Right renal pelvis (tissue), 4 donors: ENCODE measurements around the gene ANKRD33. TPM values are rescaled to one million over a fixed set of nuclear protein-coding genes. Genes with fewer than 3 reads are reported as not detected.
"Not testable (repeated sequence)": the region's sequence is repeated elsewhere in the genome, so short reads cannot be mapped to it uniquely, and the experiment has no call there.

Experiments used
- DNase-seq, 4 donors: peaks; one replicate each; pipeline ENCODE4 v3.0.0-alpha.2; 2013; ENCODE audit warnings: low read depth in 4 of 4, low spot score in 3 of 4, missing footprints in 1 of 4
- polyA plus RNA-seq, 4 donors: library from polyadenylated mRNA; unstranded; fragments of 120-200 nt; gene quantifications; one replicate each; pipeline ENCODE4 v1.2.1, GENCODE V29; 2013; ENCODE audit not compliant: insufficient read length in 4 of 4

ANKRD33 gene
- polyA plus RNA-seq, 4 donors, result 0.15 to 0.35 (median 0.27) TPM

DNA sequence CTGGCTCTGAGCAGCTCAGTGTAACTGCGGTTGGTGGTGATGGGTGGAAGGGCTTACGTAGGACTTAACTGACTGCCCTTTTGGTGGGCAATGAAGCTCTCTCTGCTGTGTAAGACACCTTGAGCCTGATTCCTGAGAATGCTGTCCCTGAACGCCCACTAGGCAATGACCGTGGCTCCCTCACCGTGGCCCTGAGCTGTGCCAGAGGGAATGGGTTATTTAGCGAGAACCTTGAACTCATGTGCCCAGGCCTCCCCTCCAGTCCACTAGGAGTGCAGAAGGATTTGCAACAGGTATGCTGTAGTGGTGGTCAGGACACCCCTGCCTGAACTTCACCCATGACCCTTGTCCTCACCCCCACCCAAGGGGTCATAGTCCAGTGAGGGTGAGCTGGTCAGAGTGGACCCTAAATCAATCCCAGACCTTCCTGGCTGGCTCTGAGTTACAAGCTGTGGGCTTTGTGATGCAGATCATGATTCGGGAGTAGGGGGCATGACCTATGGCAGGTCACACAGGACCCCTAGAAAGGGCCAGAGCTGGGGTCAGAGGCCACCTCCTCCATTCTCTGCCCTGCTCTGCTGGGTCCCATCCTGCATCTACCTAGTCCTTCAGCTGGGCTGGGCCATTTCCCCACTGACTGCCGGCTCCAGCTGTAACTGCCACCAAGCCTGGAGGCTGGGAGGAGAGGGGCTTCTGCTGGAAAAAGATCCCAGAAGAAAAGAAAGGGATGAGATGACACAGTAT is 14.5 kb upstream of the ANKRD33 start:
- DNase-seq, result no peak

GRCh38 chr12:51874000-51874399 is 13.9 kb upstream of the ANKRD33 start:
- DNase-seq, result no peak

DNA sequence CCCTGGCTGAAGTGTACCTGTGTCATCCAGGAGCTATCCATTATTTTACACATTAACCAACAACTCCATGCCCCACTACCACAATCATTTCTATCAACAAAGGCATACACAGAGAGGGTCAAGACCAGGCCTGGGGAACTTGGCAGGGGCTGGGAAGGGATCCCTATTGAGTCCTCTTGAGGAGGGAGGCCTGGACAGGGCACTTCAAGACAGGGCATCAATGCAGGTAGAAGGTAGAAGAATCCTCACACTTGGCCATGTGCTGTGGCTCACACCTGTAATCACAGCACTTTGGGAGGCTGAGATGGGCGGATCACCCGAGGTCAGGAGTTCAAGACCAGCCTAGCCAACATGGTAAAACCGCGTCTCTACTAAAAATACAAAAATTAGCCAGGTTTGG is 13.4 kb upstream of the ANKRD33 start:
- no peak for DNase-seq

- no peak for DNase-seq
These were observed 8.8 kb upstream of the ANKRD33 start for GRCh38 chr12:51879102-51879501.

GRCh38 chr12:51883295-51883694 is 4.6 kb upstream of the ANKRD33 start:
- DNase-seq, result no peak

GRCh38 chr12:51883998-51884675 is 3.8 kb upstream of the ANKRD33 start:
- no peak for DNase-seq

GRCh38 chr12:51884676-51885229 is 3.1 kb upstream of the ANKRD33 start:
- DNase-seq, result no peak

- not testable (repeated sequence) for DNase-seq
These were observed 2.4 kb upstream of the ANKRD33 start for GRCh38 chr12:51885294-51886020.

DNA sequence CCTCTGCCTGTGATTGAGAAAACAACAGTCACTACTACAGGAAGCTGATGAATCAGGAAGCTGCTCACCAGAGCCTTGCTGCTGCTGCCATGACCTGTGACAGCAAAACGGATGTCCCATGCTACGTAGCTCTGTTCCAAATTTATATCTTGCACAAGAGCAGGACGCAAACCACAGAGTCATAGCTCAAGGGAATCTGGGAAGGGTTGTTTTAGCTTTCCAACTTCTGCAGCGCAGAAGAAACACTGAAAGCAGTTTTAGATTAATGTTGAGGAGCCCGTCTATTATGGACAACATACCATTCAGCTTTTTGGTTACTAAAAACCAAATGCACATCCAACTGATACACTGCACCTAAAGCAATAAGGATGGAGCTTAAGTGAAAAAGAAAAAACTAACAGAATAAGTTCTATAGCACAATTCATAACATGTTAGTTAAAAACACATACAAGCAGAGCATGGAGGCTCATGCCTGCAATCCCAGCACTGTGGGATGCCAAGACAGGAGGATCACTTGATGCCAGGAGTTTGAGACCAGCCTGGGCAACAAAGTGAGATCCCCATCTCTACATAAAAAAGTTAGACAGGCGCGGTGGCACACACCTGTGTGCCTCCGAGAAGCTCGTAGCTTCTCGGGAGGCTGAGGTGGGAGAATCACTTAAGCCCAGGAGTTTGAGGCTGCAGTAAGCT is 1.7 kb upstream of the ANKRD33 start:
- no peak for DNase-seq

GRCh38 chr12:51888316-51889215 is 663 bp downstream of the ANKRD33 start:
- DNase-seq, result no peak

DNA sequence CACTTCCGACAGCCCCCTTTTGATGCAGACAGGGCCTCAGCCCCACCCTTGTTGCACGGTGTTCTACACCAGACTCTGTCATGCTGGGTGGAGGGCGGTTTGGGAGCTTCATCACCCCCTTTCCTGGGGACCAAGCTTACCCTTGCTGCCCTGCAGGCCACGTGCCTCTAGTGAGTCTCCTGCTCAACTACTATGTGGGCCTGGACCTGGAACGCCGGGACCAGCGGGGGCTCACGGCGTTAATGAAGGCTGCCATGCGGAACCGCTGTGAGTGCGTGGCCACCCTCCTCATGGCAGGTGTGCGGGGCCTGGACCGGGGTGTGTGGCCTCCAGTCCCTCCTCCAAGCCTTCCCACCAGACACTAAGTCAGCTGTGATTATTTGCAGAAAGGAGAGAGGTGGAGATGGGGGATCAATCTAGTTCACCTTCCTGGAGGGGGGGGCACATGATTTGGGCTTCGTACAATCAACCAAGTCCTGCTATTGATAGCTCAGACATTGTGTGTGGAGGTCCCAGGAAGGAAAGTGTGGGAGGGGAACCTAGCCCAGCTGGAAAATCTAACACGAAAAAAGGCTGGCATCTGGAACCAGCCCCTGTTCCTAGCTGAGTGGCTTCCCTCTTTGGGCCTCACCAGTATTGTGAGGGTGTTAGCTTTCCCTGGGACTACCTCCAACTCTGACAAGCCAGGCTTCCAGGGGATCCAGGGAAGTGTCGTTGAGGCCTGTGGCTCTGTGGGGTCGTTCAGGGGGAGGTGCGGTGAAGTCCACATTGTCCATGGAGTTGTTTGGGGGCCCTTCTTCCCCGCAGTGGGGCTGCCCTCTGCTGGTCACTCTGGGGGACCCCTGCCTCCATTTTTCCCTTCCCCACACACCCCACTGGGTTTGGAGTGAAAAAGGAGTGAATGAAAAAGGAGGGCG is 1.6 kb downstream of the ANKRD33 start:
- DNase-seq, result no peak

GRCh38 chr12:51890133-51890464 is 2.2 kb downstream of the ANKRD33 start:
- no peak for DNase-seq

DNA sequence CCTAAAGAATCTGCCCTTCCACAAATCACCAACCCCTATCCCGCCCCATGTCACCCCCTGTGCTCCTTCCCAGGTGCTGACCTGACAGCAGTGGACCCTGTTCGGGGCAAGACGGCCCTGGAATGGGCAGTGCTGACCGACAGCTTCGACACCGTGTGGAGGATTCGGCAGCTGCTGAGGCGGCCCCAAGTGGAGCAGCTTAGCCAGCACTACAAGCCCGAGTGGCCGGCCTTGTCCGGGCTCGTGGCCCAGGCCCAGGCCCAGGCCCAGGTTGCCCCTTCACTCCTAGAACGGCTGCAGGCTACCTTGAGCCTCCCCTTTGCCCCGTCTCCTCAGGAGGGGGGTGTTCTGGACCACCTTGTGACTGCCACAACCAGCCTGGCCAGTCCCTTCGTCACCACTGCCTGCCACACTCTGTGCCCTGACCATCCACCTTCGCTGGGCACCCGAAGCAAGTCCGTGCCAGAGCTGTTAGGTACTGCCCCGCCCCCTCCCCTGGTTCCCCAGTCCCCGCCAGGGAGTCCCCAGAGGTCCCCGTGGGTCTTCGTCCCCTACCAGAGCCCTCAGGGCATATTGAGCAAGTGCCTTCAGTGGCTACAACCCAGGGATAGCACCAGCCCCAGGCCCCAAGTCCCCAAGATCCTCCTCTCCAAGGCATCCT is 2.7 kb downstream of the ANKRD33 start:
- no peak for DNase-seq

DNA sequence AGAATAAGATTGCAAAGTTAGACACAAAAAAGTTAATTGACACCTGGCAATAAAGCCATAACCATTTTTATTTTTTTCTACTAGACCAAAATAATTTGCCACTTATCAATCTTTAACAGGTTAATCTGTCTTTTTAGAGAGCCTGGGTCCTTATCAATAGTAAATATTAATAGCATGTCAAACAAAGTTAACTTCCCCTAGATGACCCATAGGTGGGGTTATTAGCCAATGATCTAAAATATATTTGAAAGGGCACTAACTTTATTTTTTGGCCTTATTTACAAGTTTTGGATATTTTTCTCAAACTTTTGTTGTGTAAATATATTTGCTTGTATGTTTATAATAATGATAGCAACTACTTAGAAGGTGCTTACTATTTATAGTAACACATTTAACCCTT is 3.9 kb downstream of the ANKRD33 start:
- no peak for DNase-seq

GRCh38 chr12:51893786-51894185 is 5.9 kb downstream of the ANKRD33 start:
- no peak for DNase-seq

DNA sequence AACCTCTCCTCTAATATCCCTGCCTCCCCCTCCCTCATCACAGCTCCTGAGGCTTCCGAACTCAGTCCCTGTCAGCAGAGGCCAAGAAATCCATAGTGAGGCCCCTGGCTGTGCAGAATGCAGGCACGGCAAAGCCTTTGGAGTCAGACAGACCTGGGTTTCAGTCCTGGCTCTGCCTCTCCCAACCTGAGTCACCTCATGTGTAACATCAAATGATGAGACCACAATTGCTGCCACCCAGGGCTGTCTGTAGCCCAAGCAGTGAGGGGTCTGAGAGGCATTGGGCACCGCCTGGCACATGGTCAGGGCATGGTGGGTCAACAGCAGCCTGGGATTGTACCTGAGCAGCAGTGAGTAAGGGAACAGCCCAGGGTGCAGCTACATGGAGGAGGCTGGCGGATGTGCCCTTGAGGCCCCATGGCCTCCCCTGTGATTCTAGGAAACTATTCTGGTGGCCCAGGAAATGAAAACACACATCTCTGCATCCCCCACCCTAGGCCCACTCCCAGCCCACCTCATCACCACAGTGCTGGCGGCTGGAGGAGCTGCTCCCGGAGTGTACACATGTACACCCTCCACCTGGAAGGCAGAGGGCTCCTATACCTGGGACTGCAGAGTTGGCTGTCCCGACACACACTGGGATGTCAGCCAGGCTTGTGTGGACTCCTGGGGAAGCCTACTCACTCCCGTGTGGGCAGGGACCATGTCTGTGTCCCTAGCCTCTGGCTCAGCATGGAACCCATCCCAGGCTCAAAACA is 7.7 kb downstream of the ANKRD33 start:
- no peak for DNase-seq

DNA sequence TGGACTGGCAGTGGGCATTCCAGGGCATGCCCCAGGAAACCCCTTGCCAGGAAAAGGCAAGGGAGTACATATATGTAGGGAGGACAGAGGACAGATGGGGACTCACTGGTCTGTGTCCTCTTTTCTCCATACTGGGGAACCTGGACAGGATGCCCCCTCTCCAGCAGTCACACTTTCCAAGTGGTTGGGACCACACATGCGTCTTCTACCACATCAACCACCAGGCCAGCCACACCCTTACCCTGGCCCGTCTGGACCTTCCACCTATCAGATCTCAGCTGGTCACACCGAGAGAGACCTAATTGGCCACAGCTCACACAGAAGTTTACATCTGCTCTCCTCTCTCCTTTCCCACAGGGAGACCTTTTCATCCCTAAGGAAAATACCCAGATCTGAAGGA is 8.3 kb downstream of the ANKRD33 start:
- no peak for DNase-seq

DNA sequence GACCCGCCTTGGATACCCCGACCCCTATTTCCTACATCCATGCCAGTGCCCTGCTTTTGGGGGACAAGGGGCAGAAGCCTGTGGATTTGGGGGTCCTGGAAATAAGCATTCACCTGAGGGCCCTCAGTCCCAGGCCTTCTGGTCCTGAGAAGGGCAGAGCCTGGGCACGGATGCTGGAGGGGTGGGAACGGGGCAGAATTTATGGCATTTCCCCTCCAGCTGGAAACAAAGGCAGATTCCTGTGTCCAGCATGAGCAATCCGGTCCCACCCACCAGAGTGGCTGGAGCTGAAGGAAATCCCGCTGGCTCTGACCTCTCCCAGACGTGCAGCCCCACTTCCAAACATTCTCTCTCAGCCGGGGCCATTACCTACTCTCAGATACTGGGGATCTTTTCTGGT is 9.3 kb downstream of the ANKRD33 start:
- no peak for DNase-seq
